HG03039 (cell line): ENCODE data around the gene GALNT17.

Experiments
- ATAC-seq: cut with Tn5 transposase; IDR thresholded peaks from one replicate; pipeline ENCODE4 v1.9.1; 2021; ENCODE audit warnings: mild to moderate bottlenecking, moderate library complexity; ENCODE audit not compliant: unreplicated experiment

GALNT17 gene

GRCh38 chr7:71327946-71328345, 196.0 kb downstream of the GALNT17 start:
- no peak for ATAC-seq

- no peak for ATAC-seq
These were observed 197.2 kb downstream of the GALNT17 start for GRCh38 chr7:71329030-71329660.

- no peak for ATAC-seq
These were observed 200.3 kb downstream of the GALNT17 start for GRCh38 chr7:71332207-71332606.

GRCh38 chr7:71334541-71334940, 202.6 kb downstream of the GALNT17 start:
- no peak for ATAC-seq

GRCh38 chr7:71338866-71339265, 206.9 kb downstream of the GALNT17 start:
- ATAC-seq: no peak

- no peak for ATAC-seq
These were observed 208.0 kb downstream of the GALNT17 start for GRCh38 chr7:71339924-71340323.

- ATAC-seq: no peak
These were observed 210.3 kb downstream of the GALNT17 start for GRCh38 chr7:71342202-71342601.

GRCh38 chr7:71343039-71343438, 211.1 kb downstream of the GALNT17 start:
- no peak for ATAC-seq

- no peak for ATAC-seq
These were observed 211.9 kb downstream of the GALNT17 start for GRCh38 chr7:71343892-71344291.

- no peak for ATAC-seq
These were observed 213.4 kb downstream of the GALNT17 start for GRCh38 chr7:71345117-71345884.

GRCh38 chr7:71348821-71349681, 217.1 kb downstream of the GALNT17 start:
- no peak for ATAC-seq

- no peak for ATAC-seq
These were observed 217.9 kb downstream of the GALNT17 start for GRCh38 chr7:71349682-71350481.

GRCh38 chr7:71350680-71351079, 218.7 kb downstream of the GALNT17 start:
- ATAC-seq: no peak

- ATAC-seq: no peak
These were observed 222.8 kb downstream of the GALNT17 start for GRCh38 chr7:71354716-71355115.

GRCh38 chr7:71361451-71362032, 229.6 kb downstream of the GALNT17 start:
- no peak for ATAC-seq

GRCh38 chr7:71362240-71362639, 230.3 kb downstream of the GALNT17 start:
- no peak for ATAC-seq

GRCh38 chr7:71363223-71363622, 231.3 kb downstream of the GALNT17 start:
- ATAC-seq: no peak

- no peak for ATAC-seq
These were observed 231.7 kb downstream of the GALNT17 start for GRCh38 chr7:71363627-71364026.

GRCh38 chr7:71364551-71364950, 232.6 kb downstream of the GALNT17 start:
- no peak for ATAC-seq

GRCh38 chr7:71372991-71373390, 241.0 kb downstream of the GALNT17 start:
- no peak for ATAC-seq
